H1 (cell line): ENCODE results near the gene KRTAP5-6.

Experiments used
- CBX8 ChIP-seq: fragments of 300-800, 300-1000 bp; sonication (generic); IDR thresholded peaks from 2 replicates; pipeline ENCODE4 v1.7.1; 2016; ENCODE audit warnings: low read depth, low read length, borderline replicate concordance
- EZH2 ChIP-seq: fragments of 200-600 bp; sonication (generic); IDR thresholded peaks from 2 replicates; pipeline ENCODE4 v1.7.1; 2012; ENCODE audit warnings: low read depth, mild to moderate bottlenecking, moderate library complexity, low read length, inconsistent platforms; ENCODE audit not compliant: severe bottlenecking
- GABPA ChIP-seq: IDR thresholded peaks from 2 replicates; pipeline ENCODE4 v1.6.1; 2011; ENCODE audit warnings: mild to moderate bottlenecking, low read length, moderate library complexity, borderline replicate concordance; ENCODE audit not compliant: insufficient read depth
- JUND ChIP-seq: IDR thresholded peaks from 2 replicates; pipeline ENCODE4 v1.6.1; 2011; ENCODE audit warnings: mild to moderate bottlenecking, improper control_type of control experiment, low read length
- NANOG ChIP-seq: IDR thresholded peaks from 2 replicates; pipeline ENCODE4 v1.6.1; 2011; ENCODE audit warnings: low read length, low read depth, mild to moderate bottlenecking, inconsistent platforms; ENCODE audit not compliant: insufficient read depth, poor library complexity, severe bottlenecking
- POLR2A ChIP-seq, 2 experiments: IDR thresholded peaks; 1 replicate in 1 of 2; 2 replicates in 1 of 2; pipeline ENCODE4 v1.6.1; 2011; ENCODE audit warnings: low read depth in 2 of 2, low read length in 2 of 2, mild to moderate bottlenecking in 2 of 2; ENCODE audit errors: control extremely low read depth in 1 of 2
- SIN3A ChIP-seq, 2 experiments: IDR thresholded peaks in 1 of 2; conservative IDR thresholded peaks in 1 of 2; 2 replicates each; pipeline ENCODE4 v1.6.1; 2011 to 2012; ENCODE audit warnings: low read length in 2 of 2, improper control_type of control experiment in 1 of 2, low read depth in 1 of 2, mild to moderate bottlenecking in 1 of 2
- SUZ12 ChIP-seq: fragments of 200-600 bp; sonication (generic); IDR thresholded peaks from 2 replicates; pipeline ENCODE4 v1.6.1; 2012; ENCODE audit warnings: mild to moderate bottlenecking, inconsistent platforms, low read length, moderate library complexity, mixed read lengths
- TBP ChIP-seq: IDR thresholded peaks from 2 replicates; pipeline ENCODE4 v1.6.1; 2011; ENCODE audit warnings: low read depth, low read length, improper control_type of control experiment
- ZNF274 ChIP-seq: IDR thresholded peaks from 2 replicates; pipeline ENCODE4 v1.7.0; 2012; ENCODE audit warnings: low read length, borderline replicate concordance; ENCODE audit errors: extremely low read depth
- TF ChIP-seq, protein P1 (sequence below): IDR thresholded peaks from 2 replicates; pipeline ENCODE4 v1.6.1; 2012; ENCODE audit warnings: inconsistent platforms
- TF ChIP-seq, protein P2 (sequence below), 3 experiments: IDR thresholded peaks; 1 replicate in 2 of 3; 2 replicates in 1 of 3; pipeline versions ENCODE4 v1.5.1 to v1.6.1; 2011; ENCODE audit warnings: low read length in 3 of 3, mild to moderate bottlenecking in 3 of 3, inconsistent platforms in 2 of 3, low read depth in 1 of 3, moderate library complexity in 1 of 3; ENCODE audit not compliant: insufficient read depth in 1 of 3; ENCODE audit errors: control extremely low read depth in 1 of 3

DNA sequence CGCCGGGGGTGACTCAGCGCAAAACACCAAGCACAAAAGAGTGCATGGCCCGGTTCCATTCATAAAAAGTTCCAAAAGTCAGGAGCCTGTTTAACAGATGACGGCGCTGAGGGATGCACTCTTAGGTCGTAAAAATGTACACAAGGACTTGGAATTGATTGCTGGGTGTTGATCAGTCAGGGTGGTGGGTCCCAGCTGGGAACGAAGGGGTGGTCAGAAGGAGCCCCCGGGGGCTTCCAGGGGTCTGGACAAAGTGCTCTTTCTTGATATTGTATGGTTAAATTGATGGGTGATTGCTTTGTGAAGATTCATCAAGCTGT, 32.7 kb downstream of the KRTAP5-6 start:
- TF ChIP-seq, protein P1, sequence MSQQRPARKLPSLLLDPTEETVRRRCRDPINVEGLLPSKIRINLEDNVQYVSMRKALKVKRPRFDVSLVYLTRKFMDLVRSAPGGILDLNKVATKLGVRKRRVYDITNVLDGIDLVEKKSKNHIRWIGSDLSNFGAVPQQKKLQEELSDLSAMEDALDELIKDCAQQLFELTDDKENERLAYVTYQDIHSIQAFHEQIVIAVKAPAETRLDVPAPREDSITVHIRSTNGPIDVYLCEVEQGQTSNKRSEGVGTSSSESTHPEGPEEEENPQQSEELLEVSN: no peak
- TF ChIP-seq CBX8 (no peak), NANOG (no peak), SIN3A (conservative IDR thresholded peaks at IDR 0.05 in 1 of 2, IDR thresholded peaks at IDR 0.05 in 1 of 2; ENCODE audit: low read depth in 1 of 2, low read length in 2 of 2) (no peak), EZH2 (no peak), ZNF274 (no peak), POLR2A (IDR thresholded peaks at IDR 0.05; ENCODE audit: control extremely low read depth in 1 of 2, low read depth in 2 of 2, low read length in 2 of 2) (no peak), GABPA (no peak), SUZ12 (no peak), TBP (no peak), JUND (no peak)
- TF ChIP-seq, protein P2, sequence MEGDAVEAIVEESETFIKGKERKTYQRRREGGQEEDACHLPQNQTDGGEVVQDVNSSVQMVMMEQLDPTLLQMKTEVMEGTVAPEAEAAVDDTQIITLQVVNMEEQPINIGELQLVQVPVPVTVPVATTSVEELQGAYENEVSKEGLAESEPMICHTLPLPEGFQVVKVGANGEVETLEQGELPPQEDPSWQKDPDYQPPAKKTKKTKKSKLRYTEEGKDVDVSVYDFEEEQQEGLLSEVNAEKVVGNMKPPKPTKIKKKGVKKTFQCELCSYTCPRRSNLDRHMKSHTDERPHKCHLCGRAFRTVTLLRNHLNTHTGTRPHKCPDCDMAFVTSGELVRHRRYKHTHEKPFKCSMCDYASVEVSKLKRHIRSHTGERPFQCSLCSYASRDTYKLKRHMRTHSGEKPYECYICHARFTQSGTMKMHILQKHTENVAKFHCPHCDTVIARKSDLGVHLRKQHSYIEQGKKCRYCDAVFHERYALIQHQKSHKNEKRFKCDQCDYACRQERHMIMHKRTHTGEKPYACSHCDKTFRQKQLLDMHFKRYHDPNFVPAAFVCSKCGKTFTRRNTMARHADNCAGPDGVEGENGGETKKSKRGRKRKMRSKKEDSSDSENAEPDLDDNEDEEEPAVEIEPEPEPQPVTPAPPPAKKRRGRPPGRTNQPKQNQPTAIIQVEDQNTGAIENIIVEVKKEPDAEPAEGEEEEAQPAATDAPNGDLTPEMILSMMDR (IDR thresholded peaks at IDR 0.05; ENCODE audit: control extremely low read depth in 1 of 3, insufficient read depth in 1 of 3, low read depth in 1 of 3, low read length in 3 of 3): no peak
